ENCODE results near the gene PCDHGA4. TPM values are rescaled to one million over a fixed set of nuclear protein-coding genes. Genes with fewer than 3 reads are reported as not detected.

Gene PCDHGA4
- total and polyA plus RNA-seq, 2 donors (not counting 1 experiment from before 2014, with no cell fraction given) = 0.13 to 1.1 TPM

DNA sequence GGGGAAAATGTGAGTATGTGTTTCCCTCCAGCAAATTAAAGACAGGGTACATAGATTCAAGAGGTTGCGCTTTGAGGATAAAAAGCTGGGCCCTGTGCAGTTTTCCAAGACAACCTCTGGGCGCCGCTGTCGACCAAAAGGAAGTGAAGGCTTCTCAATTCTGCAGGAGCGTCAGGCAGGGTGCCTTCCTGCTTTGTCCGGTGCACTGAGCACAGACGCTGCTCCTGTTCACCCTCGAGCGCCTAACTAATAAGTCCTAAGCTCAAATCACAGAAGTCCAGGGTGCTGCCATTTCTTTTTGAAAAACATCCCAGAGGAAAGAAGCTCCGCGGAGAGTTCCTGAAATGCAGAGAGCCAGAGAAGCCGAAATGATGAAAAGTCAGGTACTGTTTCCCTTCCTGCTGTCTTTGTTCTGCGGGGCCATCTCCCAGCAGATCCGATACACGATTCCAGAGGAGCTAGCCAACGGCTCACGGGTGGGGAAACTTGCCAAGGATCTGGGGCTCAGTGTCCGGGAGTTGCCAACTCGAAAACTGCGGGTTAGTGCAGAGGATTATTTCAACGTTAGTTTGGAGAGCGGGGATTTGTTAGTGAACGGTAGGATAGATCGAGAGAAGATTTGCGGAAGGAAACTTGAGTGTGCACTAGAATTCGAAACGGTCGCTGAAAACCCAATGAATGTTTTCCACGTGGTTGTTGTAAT lies 4.8 kb upstream of the PCDHGA4 start, which contains the start of gene PCDHGB1:
Gene PCDHGB1, plus strand, starts transcription at position 183 of the 703 bp plus-strand sequence. Its CDS starts 162 bp downstream, at position 345.
- DNase-seq (peak; percentile 29), ATAC-seq (ENCODE audit: low read depth) (no peak)
- Histone ChIP-seq H4K20me1 (ENCODE audit: control insufficient read depth, insufficient read depth, low read length, poor library complexity, severe bottlenecking) (no peaks in the 10 kb centered on the region), H3K27ac (ENCODE audit: low read length in 2 of 2) (no peak within 1 kb of the TSS), H3K9me3 (ENCODE audit: control extremely low read depth in 1 of 3, control insufficient read depth in 2 of 3, insufficient read depth in 1 of 3, low read length in 2 of 3) (peaks cover 2 to 49% (median 31%) of the 10 kb centered on the region in 3 donors), H3K27me3 (replicated peaks in 1 of 4; ENCODE audit: control extremely low read depth in 1 of 4, control insufficient read depth in 3 of 4, insufficient read depth in 4 of 4, low read length in 3 of 4) (peaks cover 0 to 52% (median 26%) of the 10 kb centered on the region in 4 experiments), H3K36me3 (replicated peaks in 1 of 2; ENCODE audit: control extremely low read depth in 1 of 2, control insufficient read depth in 1 of 2, extremely low read depth in 1 of 2, insufficient read depth in 2 of 2, low read length in 1 of 2) (no peaks in the 10 kb centered on the region), H3K9ac (ENCODE audit: low read length) (no peak within 1 kb of the TSS), H3K4me1 (ENCODE audit: control insufficient read depth in 2 of 2, insufficient read depth in 2 of 2, low read length in 2 of 2) (no peaks in the 10 kb centered on the region), H3K4me2 (replicated peaks; ENCODE audit: low read depth, low read length, poor library complexity, severe bottlenecking) (peak within 1 kb of the TSS; percentile 28), H3K4me3 (ENCODE audit: control extremely low read depth in 1 of 5, extremely low read depth in 1 of 5, insufficient read depth in 1 of 5, low read depth in 2 of 5, low read length in 4 of 5) (peak within 1 kb of the TSS in 2 of 5 experiments; percentile 21 to 44), H3K79me2 (ENCODE audit: control insufficient read depth, insufficient read depth, low read length) (no peaks in the 10 kb centered on the region), H2AFZ (ENCODE audit: insufficient read depth, low read depth, low read length, poor library complexity, severe bottlenecking) (peak within 1 kb of the TSS; percentile 22)
- POLR2A ChIA-PET = no interaction called here
- TF ChIP-seq EZH2 (IDR thresholded peaks at IDR 0.05; ENCODE audit: borderline replicate concordance, insufficient read depth, low read depth, low read length, poor library complexity, severe bottlenecking) = no peak
- TF ChIP-seq, protein P1, sequence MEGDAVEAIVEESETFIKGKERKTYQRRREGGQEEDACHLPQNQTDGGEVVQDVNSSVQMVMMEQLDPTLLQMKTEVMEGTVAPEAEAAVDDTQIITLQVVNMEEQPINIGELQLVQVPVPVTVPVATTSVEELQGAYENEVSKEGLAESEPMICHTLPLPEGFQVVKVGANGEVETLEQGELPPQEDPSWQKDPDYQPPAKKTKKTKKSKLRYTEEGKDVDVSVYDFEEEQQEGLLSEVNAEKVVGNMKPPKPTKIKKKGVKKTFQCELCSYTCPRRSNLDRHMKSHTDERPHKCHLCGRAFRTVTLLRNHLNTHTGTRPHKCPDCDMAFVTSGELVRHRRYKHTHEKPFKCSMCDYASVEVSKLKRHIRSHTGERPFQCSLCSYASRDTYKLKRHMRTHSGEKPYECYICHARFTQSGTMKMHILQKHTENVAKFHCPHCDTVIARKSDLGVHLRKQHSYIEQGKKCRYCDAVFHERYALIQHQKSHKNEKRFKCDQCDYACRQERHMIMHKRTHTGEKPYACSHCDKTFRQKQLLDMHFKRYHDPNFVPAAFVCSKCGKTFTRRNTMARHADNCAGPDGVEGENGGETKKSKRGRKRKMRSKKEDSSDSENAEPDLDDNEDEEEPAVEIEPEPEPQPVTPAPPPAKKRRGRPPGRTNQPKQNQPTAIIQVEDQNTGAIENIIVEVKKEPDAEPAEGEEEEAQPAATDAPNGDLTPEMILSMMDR (IDR thresholded peaks at IDR 0.05) = peak; percentile 31
- Mint-ChIP-seq H3K27me3 (peaks cover 58% of the 10 kb centered on the region), H3K4me1 (peaks cover 3% of the 10 kb centered on the region), H3K4me3 (peak within 1 kb of the TSS; percentile 55), H3K27ac (no peak within 1 kb of the TSS), H3K9me3 (ENCODE audit: insufficient read depth) (peaks cover 13% of the 10 kb centered on the region)
- intact Hi-C loops (cut with micrococcal nuclease) = no loop called here
- WGBS (ENCODE audit: insufficient coverage) = 32% methylated on average over 29 of the region's 29 CpGs
- CTCF ChIA-PET = interaction anchor here (1.1 to 1.2 kb wide), 3 partner anchors 19 to 207 kb away, joined by 3 to 5 read pairs (median 3); partner anchors contain the start of gene PCDHGA1

DNA sequence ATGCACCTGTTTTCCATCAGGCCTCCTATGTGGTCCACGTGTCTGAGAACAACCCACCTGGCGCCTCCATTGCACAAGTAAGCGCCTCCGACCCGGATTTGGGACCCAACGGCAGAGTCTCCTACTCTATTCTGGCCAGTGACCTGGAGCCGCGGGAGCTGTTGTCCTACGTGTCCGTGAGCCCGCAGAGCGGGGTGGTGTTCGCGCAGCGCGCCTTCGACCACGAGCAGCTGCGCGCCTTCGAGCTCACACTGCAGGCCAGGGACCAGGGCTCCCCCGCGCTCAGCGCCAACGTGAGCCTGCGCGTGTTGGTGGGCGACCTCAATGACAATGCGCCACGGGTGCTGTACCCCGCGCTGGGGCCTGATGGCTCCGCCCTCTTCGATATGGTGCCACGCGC lies 3.2 kb upstream of the PCDHGA4 start:
- H2AFZ ChIP-seq (ENCODE audit: insufficient read depth, low read depth, low read length, poor library complexity, severe bottlenecking) = no peak overlapping the region
- peaks cover 3% of the 10 kb centered on the region for H3K4me1 Mint-ChIP-seq
- H3K27ac ChIP-seq (ENCODE audit: low read length in 2 of 2) = no peak overlapping the region
- H3K36me3 ChIP-seq (replicated peaks in 1 of 2; ENCODE audit: control extremely low read depth in 1 of 2, control insufficient read depth in 1 of 2, extremely low read depth in 1 of 2, insufficient read depth in 2 of 2, low read length in 1 of 2) = no peaks in the 10 kb centered on the region
- ATAC-seq (ENCODE audit: low read depth) (no peak), DNase-seq (no peak)
- peaks cover 0 to 58% (median 29%) of the 10 kb centered on the region in 4 experiments for H3K27me3 ChIP-seq (replicated peaks in 1 of 4; ENCODE audit: control extremely low read depth in 1 of 4, control insufficient read depth in 3 of 4, insufficient read depth in 4 of 4, low read length in 3 of 4)
- WGBS (ENCODE audit: insufficient coverage) = 44% methylated on average over 24 of the region's 36 CpGs
- peaks cover 10% of the 10 kb centered on the region for H3K9me3 Mint-ChIP-seq (ENCODE audit: insufficient read depth)
- ChIA-PET POLR2A (no interaction called here), CTCF (no interaction called here)
- TF ChIP-seq EZH2 (IDR thresholded peaks at IDR 0.05; ENCODE audit: borderline replicate concordance, insufficient read depth, low read depth, low read length, poor library complexity, severe bottlenecking) = no peak
- TF ChIP-seq, protein P1 (IDR thresholded peaks at IDR 0.05) = no peak
- H3K9me3 ChIP-seq (ENCODE audit: control extremely low read depth in 1 of 3, control insufficient read depth in 2 of 3, insufficient read depth in 1 of 3, low read length in 2 of 3) = peaks cover 2 to 48% (median 24%) of the 10 kb centered on the region in 3 donors
- intact Hi-C loops (cut with micrococcal nuclease) = no loop called here
- H3K4me2 ChIP-seq (replicated peaks; ENCODE audit: low read depth, low read length, poor library complexity, severe bottlenecking) = no peak overlapping the region
- no peaks in the 10 kb centered on the region for H3K79me2 ChIP-seq (ENCODE audit: control insufficient read depth, insufficient read depth, low read length)
- no peak overlapping the region for H3K27ac Mint-ChIP-seq
- peaks cover 60% of the 10 kb centered on the region for H3K27me3 Mint-ChIP-seq
- no peak overlapping the region for H3K4me3 Mint-ChIP-seq
- H3K9ac ChIP-seq (ENCODE audit: low read length) = no peak overlapping the region
- H3K4me3 ChIP-seq (ENCODE audit: control extremely low read depth in 1 of 5, extremely low read depth in 1 of 5, insufficient read depth in 1 of 5, low read depth in 2 of 5, low read length in 4 of 5) = no peak overlapping the region
- H4K20me1 ChIP-seq (ENCODE audit: control insufficient read depth, insufficient read depth, low read length, poor library complexity, severe bottlenecking) = no peaks in the 10 kb centered on the region
- no peaks in the 10 kb centered on the region for H3K4me1 ChIP-seq (ENCODE audit: control insufficient read depth in 2 of 2, insufficient read depth in 2 of 2, low read length in 2 of 2)
